HepG2 (cell line): ENCODE measurements around the gene MAMDC2. TPM values are rescaled to one million over a fixed set of nuclear protein-coding genes. Genes with fewer than 3 reads are reported as not detected.

Experiments used
- BRD4 ChIP-seq: sonication (generic); formaldehyde crosslinking; IDR thresholded peaks from 2 replicates; pipeline ENCODE4 v1.4.0; 2020; ENCODE audit warnings: missing genetic modification reagents
- FOXA3 ChIP-seq: IDR thresholded peaks from 2 replicates; pipeline ENCODE4 v1.6.1; 2016; ENCODE audit warnings: missing genetic modification reagents, missing compliant biosample characterization
- HOXA9 ChIP-seq: sonication (generic); formaldehyde crosslinking; IDR thresholded peaks from 2 replicates; pipeline ENCODE4 v1.8.1; 2022; ENCODE audit warnings: missing genetic modification reagents, mild to moderate bottlenecking, moderate library complexity, borderline replicate concordance
- NBN ChIP-seq: fragments of 450-650 bp; conservative IDR thresholded peaks from 2 replicates; pipeline ENCODE4 v1.6.1; 2017
- NR2C2 ChIP-seq: sonication (generic); formaldehyde crosslinking; IDR thresholded peaks from 2 replicates; pipeline ENCODE4 v1.4.0; 2020; ENCODE audit warnings: missing genetic modification reagents, mild to moderate bottlenecking, moderate library complexity, borderline replicate concordance
- PITX1 ChIP-seq: sonication (generic); formaldehyde crosslinking; IDR thresholded peaks from 2 replicates; pipeline ENCODE4 v1.5.1; 2020; ENCODE audit warnings: mild to moderate bottlenecking, missing genetic modification reagents
- RBFOX2 ChIP-seq: fragments of 200-400 bp; formaldehyde crosslinking; IDR thresholded peaks from 2 replicates; pipeline ENCODE4 v1.6.1; 2017; ENCODE audit warnings: low read depth, mild to moderate bottlenecking, low read length
- SRSF4 ChIP-seq: fragments of 200-400 bp; formaldehyde crosslinking; IDR thresholded peaks from one replicate; pipeline ENCODE4 v1.6.1; 2018; ENCODE audit warnings: mild to moderate bottlenecking, low read depth, low read length, moderate library complexity; ENCODE audit not compliant: poor library complexity, severe bottlenecking
- TIGD3 ChIP-seq: sonication (generic); formaldehyde crosslinking; IDR thresholded peaks from 2 replicates; pipeline ENCODE4 v1.5.1; 2020; ENCODE audit warnings: mild to moderate bottlenecking, missing genetic modification reagents, borderline replicate concordance
- ZNF253 ChIP-seq: sonication (generic); formaldehyde crosslinking; IDR thresholded peaks from 2 replicates; pipeline ENCODE4 v1.8.0; 2022; ENCODE audit warnings: mild to moderate bottlenecking, missing genetic modification reagents, borderline replicate concordance
- ZNF543 ChIP-seq: sonication (generic); formaldehyde crosslinking; IDR thresholded peaks from 2 replicates; pipeline ENCODE4 v1.4.0; 2020; ENCODE audit warnings: mild to moderate bottlenecking, missing genetic modification reagents
- ZNF616 ChIP-seq: sonication (generic); formaldehyde crosslinking; IDR thresholded peaks from 2 replicates; pipeline ENCODE4 v1.5.0; 2020; ENCODE audit warnings: low read depth, mild to moderate bottlenecking, missing genetic modification reagents
- ZNF747 ChIP-seq: sonication (generic); formaldehyde crosslinking; IDR thresholded peaks from 2 replicates; pipeline ENCODE4 v1.8.1; 2023; ENCODE audit warnings: missing genetic modification reagents, mild to moderate bottlenecking, borderline replicate concordance
- ZSCAN22 ChIP-seq: sonication (generic); formaldehyde crosslinking; IDR thresholded peaks from 2 replicates; pipeline ENCODE4 v1.4.0; 2020; ENCODE audit warnings: mild to moderate bottlenecking, missing genetic modification reagents
- ZSCAN25 ChIP-seq: sonication (generic); formaldehyde crosslinking; IDR thresholded peaks from 2 replicates; pipeline ENCODE4 v1.8.0; 2022; ENCODE audit warnings: mild to moderate bottlenecking, missing genetic modification reagents
- polyA plus RNA-seq, 8 experiments: library from polyadenylated mRNA; depleted of rRNA in 3 of 8; stranded (reverse) in 7 of 8; unstranded in 1 of 8; fragments of >200 nt; fragmentation: Illumina TruSeq in 4 of 8; extraction: Trizol in 4 of 8; gene quantifications; 2 replicates each; pipeline versions ENCODE4 v1.2.1 to v1.2.3, GENCODE V29; 2011 to 2016; ENCODE audit warnings: low read depth in 4 of 8, missing spikeins in 1 of 8, mixed read lengths in 1 of 8; ENCODE audit not compliant: insufficient read depth in 1 of 8
- total RNA-seq, 5 experiments: library from RNA; depleted of rRNA; stranded (reverse); fragments of >200 nt; fragmentation: Illumina TruSeq; extraction: Trizol; gene quantifications; 2 replicates each; pipeline ENCODE4 v1.2.3, GENCODE V29; 2016; ENCODE audit warnings: low read depth in 1 of 5
- TF ChIP-seq, protein P1 (sequence below): sonication (generic); formaldehyde crosslinking; IDR thresholded peaks from 2 replicates; pipeline ENCODE4 v1.8.1; 2022; ENCODE audit warnings: low read depth, mild to moderate bottlenecking, missing genetic modification reagents
- TF ChIP-seq, protein P2 (sequence below): sonication (generic); formaldehyde crosslinking; IDR thresholded peaks from 2 replicates; pipeline ENCODE4 v1.4.0; 2020; ENCODE audit warnings: missing genetic modification reagents, borderline replicate concordance
- TF ChIP-seq, protein P3 (sequence below): IDR thresholded peaks from 2 replicates; pipeline ENCODE4 v1.6.1; 2016
- TF ChIP-seq, protein P4 (sequence below): sonication (generic); formaldehyde crosslinking; IDR thresholded peaks from 2 replicates; pipeline ENCODE4 v1.8.0; 2022; ENCODE audit warnings: missing genetic modification reagents, mild to moderate bottlenecking, inconsistent platforms, borderline replicate concordance

MAMDC2 gene
- total and polyA plus RNA-seq, 2 of the 13 experiments (the other 11 are each of a cell fraction or from before 2014, with no cell fraction given) = not detected

GRCh38 chr9:70258692-70259511, 215.3 kb downstream of the MAMDC2 start, which contains the start of gene SMC5 (continued):
- TF ChIP-seq, protein P1, sequence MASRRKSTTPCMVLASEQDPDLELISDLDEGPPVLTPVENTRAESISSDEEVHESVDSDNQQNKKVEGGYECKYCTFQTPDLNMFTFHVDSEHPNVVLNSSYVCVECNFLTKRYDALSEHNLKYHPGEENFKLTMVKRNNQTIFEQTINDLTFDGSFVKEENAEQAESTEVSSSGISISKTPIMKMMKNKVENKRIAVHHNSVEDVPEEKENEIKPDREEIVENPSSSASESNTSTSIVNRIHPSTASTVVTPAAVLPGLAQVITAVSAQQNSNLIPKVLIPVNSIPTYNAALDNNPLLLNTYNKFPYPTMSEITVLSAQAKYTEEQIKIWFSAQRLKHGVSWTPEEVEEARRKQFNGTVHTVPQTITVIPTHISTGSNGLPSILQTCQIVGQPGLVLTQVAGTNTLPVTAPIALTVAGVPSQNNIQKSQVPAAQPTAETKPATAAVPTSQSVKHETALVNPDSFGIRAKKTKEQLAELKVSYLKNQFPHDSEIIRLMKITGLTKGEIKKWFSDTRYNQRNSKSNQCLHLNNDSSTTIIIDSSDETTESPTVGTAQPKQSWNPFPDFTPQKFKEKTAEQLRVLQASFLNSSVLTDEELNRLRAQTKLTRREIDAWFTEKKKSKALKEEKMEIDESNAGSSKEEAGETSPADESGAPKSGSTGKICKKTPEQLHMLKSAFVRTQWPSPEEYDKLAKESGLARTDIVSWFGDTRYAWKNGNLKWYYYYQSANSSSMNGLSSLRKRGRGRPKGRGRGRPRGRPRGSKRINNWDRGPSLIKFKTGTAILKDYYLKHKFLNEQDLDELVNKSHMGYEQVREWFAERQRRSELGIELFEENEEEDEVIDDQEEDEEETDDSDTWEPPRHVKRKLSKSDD (CRISPR knock-in tag) = 0 out of 2 replicates have a peak, but pooled peaks have one; percentile 68
- TF ChIP-seq NR2C2 = peak; percentile 70; the same call in 1 of the 2 replicates
- TF ChIP-seq, protein P2, sequence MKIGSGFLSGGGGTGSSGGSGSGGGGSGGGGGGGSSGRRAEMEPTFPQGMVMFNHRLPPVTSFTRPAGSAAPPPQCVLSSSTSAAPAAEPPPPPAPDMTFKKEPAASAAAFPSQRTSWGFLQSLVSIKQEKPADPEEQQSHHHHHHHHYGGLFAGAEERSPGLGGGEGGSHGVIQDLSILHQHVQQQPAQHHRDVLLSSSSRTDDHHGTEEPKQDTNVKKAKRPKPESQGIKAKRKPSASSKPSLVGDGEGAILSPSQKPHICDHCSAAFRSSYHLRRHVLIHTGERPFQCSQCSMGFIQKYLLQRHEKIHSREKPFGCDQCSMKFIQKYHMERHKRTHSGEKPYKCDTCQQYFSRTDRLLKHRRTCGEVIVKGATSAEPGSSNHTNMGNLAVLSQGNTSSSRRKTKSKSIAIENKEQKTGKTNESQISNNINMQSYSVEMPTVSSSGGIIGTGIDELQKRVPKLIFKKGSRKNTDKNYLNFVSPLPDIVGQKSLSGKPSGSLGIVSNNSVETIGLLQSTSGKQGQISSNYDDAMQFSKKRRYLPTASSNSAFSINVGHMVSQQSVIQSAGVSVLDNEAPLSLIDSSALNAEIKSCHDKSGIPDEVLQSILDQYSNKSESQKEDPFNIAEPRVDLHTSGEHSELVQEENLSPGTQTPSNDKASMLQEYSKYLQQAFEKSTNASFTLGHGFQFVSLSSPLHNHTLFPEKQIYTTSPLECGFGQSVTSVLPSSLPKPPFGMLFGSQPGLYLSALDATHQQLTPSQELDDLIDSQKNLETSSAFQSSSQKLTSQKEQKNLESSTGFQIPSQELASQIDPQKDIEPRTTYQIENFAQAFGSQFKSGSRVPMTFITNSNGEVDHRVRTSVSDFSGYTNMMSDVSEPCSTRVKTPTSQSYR (CRISPR knock-in tag) = peak; percentile 18; the same call in 1 of the 2 replicates
- TF ChIP-seq RBFOX2 = peak; percentile 99
- 0 out of 2 replicates have a peak, but pooled peaks have one; percentile 59 for TF ChIP-seq ZSCAN22
- peak; percentile 32; the same call in 1 of the 2 replicates for TF ChIP-seq ZSCAN25 (CRISPR knock-in tag)
- TF ChIP-seq HOXA9 (CRISPR knock-in tag) = 0 out of 2 replicates have a peak, but pooled peaks have one; percentile 37
- TF ChIP-seq NBN = no peak
- peak; percentile 12; the same call in 1 of the 2 replicates for TF ChIP-seq PITX1
- TF ChIP-seq ZNF616 = peak; percentile 63; the same call in 1 of the 2 replicates
- peak; percentile 42; the same call in 1 of the 2 replicates for TF ChIP-seq ZNF747 (CRISPR knock-in tag)
- no peak for TF ChIP-seq TIGD3 (CRISPR knock-in tag)
- peak; percentile 50; the same call in 1 of the 2 replicates for TF ChIP-seq BRD4
- TF ChIP-seq ZNF253 (CRISPR knock-in tag) = no peak
- 0 out of 2 replicates have a peak, but pooled peaks have one; percentile 21 for TF ChIP-seq ZNF543
- TF ChIP-seq SRSF4 = no peak
- TF ChIP-seq FOXA3 (CRISPR knock-in tag) = peak; percentile 41; the same call in 1 of the 2 replicates
- TF ChIP-seq, protein P3, sequence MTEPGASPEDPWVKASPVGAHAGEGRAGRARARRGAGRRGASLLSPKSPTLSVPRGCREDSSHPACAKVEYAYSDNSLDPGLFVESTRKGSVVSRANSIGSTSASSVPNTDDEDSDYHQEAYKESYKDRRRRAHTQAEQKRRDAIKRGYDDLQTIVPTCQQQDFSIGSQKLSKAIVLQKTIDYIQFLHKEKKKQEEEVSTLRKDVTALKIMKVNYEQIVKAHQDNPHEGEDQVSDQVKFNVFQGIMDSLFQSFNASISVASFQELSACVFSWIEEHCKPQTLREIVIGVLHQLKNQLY = no peak
- TF ChIP-seq, protein P4, sequence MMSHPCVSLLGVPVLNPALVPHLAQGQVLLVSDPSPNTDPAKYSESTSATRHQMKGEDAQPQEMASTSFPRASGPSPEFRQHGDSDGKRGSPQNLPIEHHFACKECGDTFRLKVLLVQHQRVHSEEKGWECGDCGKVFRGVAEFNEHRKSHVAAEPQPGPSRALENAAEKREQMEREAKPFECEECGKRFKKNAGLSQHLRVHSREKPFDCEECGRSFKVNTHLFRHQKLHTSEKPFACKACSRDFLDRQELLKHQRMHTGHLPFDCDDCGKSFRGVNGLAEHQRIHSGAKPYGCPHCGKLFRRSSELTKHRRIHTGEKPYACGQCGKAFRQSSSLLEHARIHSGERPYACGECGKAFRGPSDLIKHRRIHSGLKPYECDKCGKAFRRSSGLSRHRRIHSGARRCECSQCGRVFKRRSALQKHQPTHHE (CRISPR knock-in tag) = peak; percentile 81; the same call in 1 of the 2 replicates
